Body of pancreas (tissue), 4 donors: ENCODE data around the gene EVA1B. TPM values are rescaled to one million over a fixed set of nuclear protein-coding genes. Genes with fewer than 3 reads are reported as not detected.

ENCODE experiments used
- ATAC-seq: fragments of 150-250 bp; one replicate; pipeline ENCODE4 v1.9.1; 2016
- DNase-seq, 4 donors: peaks; one replicate each; pipeline ENCODE4 v3.0.0-alpha.2; 2019
- H3K27ac ChIP-seq, 4 donors: fragments of 200-600 bp; sonication (generic); 1 replicate in 3 of 4; 2 replicates in 1 of 4; pipeline versions ENCODE4 v1.5.1 to v1.6.1; 2016 to 2019; ENCODE audit warnings: mild to moderate bottlenecking in 1 of 4, mixed read lengths in 1 of 4, moderate library complexity in 1 of 4
- H3K27me3 ChIP-seq, 2 donors: fragments of 200-600 bp; sonication (generic); one replicate each; pipeline ENCODE4 v1.6.0; 2016; ENCODE audit warnings: mild to moderate bottlenecking in 1 of 2
- H3K36me3 ChIP-seq, 2 donors: fragments of 200-600 bp; sonication (generic); replicated peaks in 1 of 2; 2 replicates each; pipeline ENCODE4 v1.5.1; 2016; ENCODE audit warnings: low read depth in 2 of 2; ENCODE audit not compliant: insufficient read depth in 1 of 2
- H3K4me1 ChIP-seq: fragments of 200-600 bp; sonication (generic); one replicate; pipeline ENCODE4 v1.6.0; 2016
- H3K4me3 ChIP-seq, 2 donors: fragments of 200-600 bp; sonication (generic); 1 replicate in 1 of 2; 2 replicates in 1 of 2; pipeline ENCODE4 v1.5.1; 2016 to 2019
- H3K9me3 ChIP-seq, 3 donors: fragments of 200-600 bp; sonication (generic); 1 replicate in 2 of 3; 2 replicates in 1 of 3; pipeline ENCODE4 v1.5.1; 2016
- CTCF ChIP-seq, 7 experiments: fragments of 450-650 bp in 4 of 7; fragments of 200-600 bp in 3 of 7; sonication (generic) in 3 of 7; IDR thresholded peaks; one replicate each; pipeline ENCODE4 v1.5.1; 2016 to 2019; ENCODE audit warnings: antibody characterized with exemption in 7 of 7
- POLR2A ChIP-seq, 3 donors: fragments of 450-650 bp; IDR thresholded peaks; one replicate each; pipeline ENCODE4 v1.6.1; 2016; ENCODE audit warnings: antibody characterized with exemption in 3 of 3, mild to moderate bottlenecking in 2 of 3
- WGBS, 2 donors: methylation state at CpG; one replicate each; pipeline ENCODE4 v1.1.5; 2017; 5-methylcytosine and 5-hydroxymethylcytosine counted together
- intact Hi-C: fragments of 100-400 bp; cut with DNase I; formaldehyde crosslinking; loops from one replicate; pipeline ENCODE4 v1.15.1; 2023
- total RNA-seq, 2 donors: library from RNA; depleted of rRNA; stranded (reverse); fragments of >200 nt; gene quantifications; one replicate each; pipeline ENCODE4 v1.1.0, GENCODE V29; 2016

Gene EVA1B
- total RNA-seq, 2 donors from 2014 or later, result 32.2 to 32.3 TPM

DNA sequence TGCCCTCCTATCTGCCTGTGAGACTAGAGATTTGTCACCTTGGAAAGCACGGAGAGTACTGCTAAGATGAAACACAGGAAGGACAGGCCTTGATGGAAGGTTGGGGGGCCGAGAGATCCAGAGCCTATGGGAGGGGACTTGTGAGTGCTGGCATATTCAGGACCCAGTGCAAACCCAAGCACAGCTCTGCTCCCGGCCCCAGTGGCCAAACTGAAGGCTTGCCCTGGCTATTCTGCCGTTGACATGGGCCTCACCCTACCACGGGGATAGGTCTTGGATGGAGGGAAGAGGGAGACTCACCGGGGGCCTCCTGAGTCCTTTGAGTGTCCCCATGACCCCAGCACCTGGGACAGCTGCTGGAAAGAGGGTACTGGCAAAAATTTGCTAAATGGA, 4.6 kb upstream of the EVA1B start:
- Histone ChIP-seq H3K9me3 (no peaks in the 10 kb centered on the region), H3K36me3 (no peaks in the 10 kb centered on the region), H3K4me3 (no peak overlapping the region), H3K27me3 (no peaks in the 10 kb centered on the region), H3K27ac (no peak overlapping the region), H3K4me1 (peaks cover 8% of the 10 kb centered on the region)
- 43 to 82% methylated on average over 1 to 6 of the region's 6 CpGs for WGBS, 2 donors
- intact Hi-C loops, result no loop called here
- TF ChIP-seq POLR2A (IDR thresholded peaks at IDR 0.05), result no peak
- no peak for TF ChIP-seq CTCF (IDR thresholded peaks at IDR 0.05)
- ATAC-seq (no peak), DNase-seq (no peak)

- no peak for ATAC-seq
- no peak for DNase-seq
- Histone ChIP-seq H3K4me3 (no peak overlapping the region), H3K4me1 (peaks cover 14% of the 10 kb centered on the region), H3K36me3 (no peaks in the 10 kb centered on the region), H3K27me3 (no peaks in the 10 kb centered on the region), H3K27ac (no peak overlapping the region), H3K9me3 (no peaks in the 10 kb centered on the region)
- TF ChIP-seq CTCF (IDR thresholded peaks at IDR 0.05) (no peak), POLR2A (IDR thresholded peaks at IDR 0.05) (no peak)
- 33 to 73% methylated on average over 4 to 9 of the region's 9 CpGs for WGBS, 2 donors
- intact Hi-C loops, result no loop called here
These were observed 4.1 kb upstream of the EVA1B start for GRCh38 chr1:36327421-36328087.

DNA sequence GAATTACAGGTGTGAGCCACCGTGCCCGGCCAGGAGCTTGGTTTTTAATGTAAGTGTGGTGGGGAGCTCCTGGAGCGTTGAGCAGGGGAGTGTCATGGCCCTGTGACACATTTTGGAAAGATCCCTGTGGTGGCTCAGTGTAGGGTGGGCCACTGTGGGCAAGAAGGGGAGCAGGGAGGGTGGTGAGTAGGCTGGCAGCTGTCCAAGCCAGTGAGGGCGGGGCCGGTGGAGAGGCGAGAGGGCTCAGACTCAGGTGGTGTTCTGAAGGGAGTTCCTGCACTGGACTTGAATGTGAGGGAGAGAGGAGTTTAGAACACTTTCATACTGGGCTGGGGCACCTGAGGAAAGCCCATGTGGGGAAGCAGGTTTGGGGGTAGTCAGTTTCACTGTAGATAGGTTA, 3.1 kb upstream of the EVA1B start:
- no peaks in the 10 kb centered on the region for H3K27me3 ChIP-seq
- TF ChIP-seq CTCF (IDR thresholded peaks at IDR 0.05), result no peak
- TF ChIP-seq POLR2A (IDR thresholded peaks at IDR 0.05), result no peak
- WGBS, 2 donors, result 40 to 47% methylated on average over 6 of the region's 6 CpGs
- no peak overlapping the region for H3K4me3 ChIP-seq
- intact Hi-C loops, result no loop called here
- ATAC-seq, result no peak
- no peak for DNase-seq
- H3K9me3 ChIP-seq, result no peaks in the 10 kb centered on the region
- H3K4me1 ChIP-seq, result peaks cover 18% of the 10 kb centered on the region
- no peak overlapping the region for H3K27ac ChIP-seq
- H3K36me3 ChIP-seq, result no peaks in the 10 kb centered on the region

DNA sequence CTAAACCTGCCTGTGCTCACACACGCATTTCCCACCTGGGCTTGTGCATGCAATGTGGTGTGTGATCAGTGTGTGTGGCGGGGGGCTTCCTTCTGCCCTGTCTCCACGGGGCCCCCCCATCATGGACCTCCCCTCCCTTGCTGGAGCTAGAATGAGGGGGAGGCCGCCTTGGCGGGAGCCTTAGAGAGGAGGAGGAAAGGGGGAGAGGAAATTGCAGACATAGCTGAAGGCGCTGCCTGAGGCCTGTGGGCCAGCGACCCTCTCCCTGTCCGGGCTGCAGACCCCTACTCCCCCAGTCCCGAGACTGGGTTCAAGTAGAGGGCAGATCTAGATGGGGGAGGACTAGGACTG, 883 bp upstream of the EVA1B start:
- Histone ChIP-seq H3K36me3 (no peaks in the 10 kb centered on the region), H3K4me3 (no peak overlapping the region), H3K27ac (peak overlapping the region in 2 of 4 donors; percentile 39 to 43), H3K4me1 (peaks cover 23% of the 10 kb centered on the region), H3K9me3 (no peaks in the 10 kb centered on the region), H3K27me3 (no peaks in the 10 kb centered on the region)
- no peak for ATAC-seq
- 31 to 57% methylated on average over 8 to 9 of the region's 9 CpGs for WGBS, 2 donors
- intact Hi-C loops, result no loop called here
- DNase-seq, result no peak
- TF ChIP-seq POLR2A (IDR thresholded peaks at IDR 0.05) (no peak), CTCF (IDR thresholded peaks at IDR 0.05) (no peak)
